Muscle layer of colon (tissue), 2 donors: ENCODE measurements around the gene MACROD2.

Experiments
- H3K27ac ChIP-seq: one replicate; pipeline ENCODE4 v1.7.0; 2013; ENCODE audit warnings: low read depth, mild to moderate bottlenecking, low read length, moderate library complexity
- H3K27me3 ChIP-seq, 2 donors: one replicate each; pipeline ENCODE4 v1.7.0; 2013; ENCODE audit warnings: low read length in 2 of 2, mild to moderate bottlenecking in 2 of 2; ENCODE audit not compliant: insufficient read depth in 2 of 2, control insufficient read depth in 1 of 2
- H3K36me3 ChIP-seq: one replicate; pipeline ENCODE4 v1.7.0; 2013; ENCODE audit warnings: mild to moderate bottlenecking, low read length; ENCODE audit not compliant: insufficient read depth
- H3K4me1 ChIP-seq: one replicate; pipeline ENCODE4 v1.7.0; 2013; ENCODE audit warnings: mild to moderate bottlenecking, low read length; ENCODE audit not compliant: insufficient read depth
- H3K4me3 ChIP-seq, 2 donors: one replicate each; pipeline ENCODE4 v1.7.0; 2013; ENCODE audit warnings: low read length in 2 of 2, low read depth in 1 of 2, mild to moderate bottlenecking in 1 of 2, moderate library complexity in 1 of 2
- H3K9ac ChIP-seq: one replicate; pipeline ENCODE4 v1.7.0; 2013; ENCODE audit warnings: low read length
- H3K9me3 ChIP-seq: one replicate; pipeline ENCODE4 v1.7.0; 2013; ENCODE audit warnings: mild to moderate bottlenecking, low read length
- donor health status: abdominal sarcoma.
- donor health status: Adenocarcinoma of cecum.

The MACROD2 gene

DNA sequence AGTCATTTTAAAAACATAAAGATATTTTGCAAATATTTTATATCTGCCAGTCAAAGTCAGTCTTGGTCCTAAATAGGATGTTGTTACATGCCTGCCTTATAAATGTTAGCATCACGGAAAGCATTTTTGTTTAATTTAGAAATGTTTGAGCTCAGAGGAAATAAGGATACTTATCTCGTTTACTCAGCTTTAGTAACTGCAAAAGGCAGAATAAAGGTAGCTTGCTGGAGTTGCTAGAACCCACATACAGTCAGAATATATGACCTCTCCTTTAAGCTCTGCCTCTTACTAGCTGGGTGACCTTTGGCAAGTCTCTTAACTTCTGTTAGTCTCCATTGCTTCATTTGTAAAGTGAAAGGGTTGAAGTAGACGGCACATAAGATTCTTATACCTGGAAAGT is 1710.7 kb downstream of the MACROD2 start:
- no peaks in the 10 kb centered on the region for H3K27me3 ChIP-seq
- H3K9me3 ChIP-seq = no peaks in the 10 kb centered on the region
- no peak overlapping the region for H3K4me3 ChIP-seq
- no peak overlapping the region for H3K9ac ChIP-seq
- H3K27ac ChIP-seq = no peak overlapping the region
- no peaks in the 10 kb centered on the region for H3K36me3 ChIP-seq
- H3K4me1 ChIP-seq = no peaks in the 10 kb centered on the region

DNA sequence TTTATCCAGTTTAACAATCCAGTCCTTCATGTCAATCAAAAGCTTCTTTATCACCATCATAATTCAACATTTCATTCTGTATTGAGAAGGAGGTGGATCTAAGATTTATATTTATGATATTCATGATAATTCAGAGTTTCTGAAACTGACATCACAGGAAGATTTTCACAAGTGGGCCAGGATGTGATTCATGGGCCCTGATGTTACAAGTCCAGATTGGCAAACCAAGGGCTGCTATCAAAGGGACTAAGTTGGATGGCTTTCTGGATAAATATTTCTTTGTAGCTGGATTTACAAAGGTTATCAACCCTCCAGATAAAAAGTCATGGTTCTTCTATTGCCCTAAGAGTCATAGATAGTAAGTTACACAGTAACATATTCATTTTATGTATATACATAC is 1711.4 kb downstream of the MACROD2 start:
- no peaks in the 10 kb centered on the region for H3K4me1 ChIP-seq
- no peak overlapping the region for H3K27ac ChIP-seq
- H3K27me3 ChIP-seq = no peaks in the 10 kb centered on the region

DNA sequence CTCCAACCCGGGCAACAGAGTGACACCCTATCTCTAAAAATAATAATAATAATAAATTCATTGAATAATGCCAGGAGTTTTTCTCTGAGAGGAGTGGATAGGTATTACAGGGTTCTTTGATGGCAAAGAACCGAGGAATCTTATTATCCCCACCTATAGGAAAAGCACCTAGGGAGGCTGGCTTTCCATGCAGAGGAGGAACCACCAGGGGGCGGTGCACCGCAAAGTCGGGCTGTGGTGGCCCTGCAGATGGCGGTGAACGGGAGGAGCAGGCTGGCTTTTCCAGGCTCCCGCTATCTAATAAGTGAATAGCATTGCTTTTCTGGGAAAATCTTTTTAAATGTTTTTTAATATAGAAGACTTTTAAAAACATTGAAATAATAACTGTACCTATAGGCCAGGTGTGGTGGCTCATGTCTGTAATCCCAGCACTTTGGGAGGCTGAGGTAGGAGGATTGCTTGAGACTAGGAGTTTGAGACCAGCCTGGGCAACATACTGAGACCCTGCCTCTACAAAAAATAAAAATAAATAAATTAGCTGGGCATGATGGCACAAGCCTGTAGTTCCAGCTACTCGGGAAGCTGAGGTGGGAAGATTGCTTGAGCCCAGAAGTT is 1713.8 kb downstream of the MACROD2 start:
- no peaks in the 10 kb centered on the region for H3K36me3 ChIP-seq
- H3K4me1 ChIP-seq = no peaks in the 10 kb centered on the region
- H3K9ac ChIP-seq = no peak overlapping the region
- no peaks in the 10 kb centered on the region for H3K9me3 ChIP-seq
- no peaks in the 10 kb centered on the region for H3K27me3 ChIP-seq
- H3K4me3 ChIP-seq = no peak overlapping the region
- no peak overlapping the region for H3K27ac ChIP-seq

More for the DNA sequence above, 1711.4 kb downstream of the MACROD2 start:
- Histone ChIP-seq H3K4me3 (no peak overlapping the region), H3K36me3 (no peaks in the 10 kb centered on the region), H3K9ac (no peak overlapping the region), H3K9me3 (no peaks in the 10 kb centered on the region)

DNA sequence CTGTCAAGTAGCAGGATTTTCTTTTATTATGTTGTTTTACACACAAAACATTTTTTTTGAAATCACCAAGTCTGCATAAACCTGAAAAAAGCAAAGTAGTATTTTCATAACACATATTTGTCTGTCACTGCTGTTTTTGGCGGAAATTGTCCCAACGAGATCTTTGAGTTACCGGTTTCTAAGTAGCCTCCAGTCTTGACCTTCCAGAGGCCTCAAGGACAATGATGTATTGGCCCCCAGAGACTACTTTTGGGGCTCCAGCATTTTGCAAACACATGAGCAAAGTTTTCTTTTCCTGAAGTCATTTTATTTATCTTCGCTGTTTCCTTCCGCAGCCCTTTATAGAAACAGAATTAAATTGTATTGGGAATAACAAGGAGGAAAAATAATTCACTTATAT is 1715.3 kb downstream of the MACROD2 start:
- Histone ChIP-seq H3K36me3 (no peaks in the 10 kb centered on the region), H3K9me3 (no peaks in the 10 kb centered on the region), H3K9ac (no peak overlapping the region), H3K27ac (no peak overlapping the region), H3K27me3 (no peaks in the 10 kb centered on the region), H3K4me3 (no peak overlapping the region), H3K4me1 (no peaks in the 10 kb centered on the region)

DNA sequence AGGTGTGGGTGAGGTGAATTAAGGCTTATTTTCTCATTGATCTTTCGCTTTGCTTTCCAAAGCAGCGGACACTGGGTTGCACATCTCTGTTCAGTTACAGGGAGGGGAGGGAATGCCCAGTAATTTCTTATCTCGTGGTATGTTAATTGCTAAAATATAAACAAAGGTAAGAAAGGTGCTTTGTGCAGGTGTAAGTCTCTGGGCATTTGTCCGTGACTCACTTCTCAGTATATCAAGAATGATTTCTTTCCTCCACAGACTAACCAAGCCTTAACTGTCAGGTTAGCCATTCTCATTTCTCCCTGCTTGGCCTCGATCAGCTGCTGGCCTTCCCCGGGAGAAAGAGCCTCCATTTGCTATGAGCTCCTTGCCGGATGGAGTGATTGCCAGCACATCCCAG is 1715.9 kb downstream of the MACROD2 start:
- Histone ChIP-seq H3K27ac (no peak overlapping the region), H3K4me3 (no peak overlapping the region), H3K4me1 (no peaks in the 10 kb centered on the region), H3K27me3 (no peaks in the 10 kb centered on the region), H3K9ac (no peak overlapping the region), H3K9me3 (no peaks in the 10 kb centered on the region), H3K36me3 (no peaks in the 10 kb centered on the region)

DNA sequence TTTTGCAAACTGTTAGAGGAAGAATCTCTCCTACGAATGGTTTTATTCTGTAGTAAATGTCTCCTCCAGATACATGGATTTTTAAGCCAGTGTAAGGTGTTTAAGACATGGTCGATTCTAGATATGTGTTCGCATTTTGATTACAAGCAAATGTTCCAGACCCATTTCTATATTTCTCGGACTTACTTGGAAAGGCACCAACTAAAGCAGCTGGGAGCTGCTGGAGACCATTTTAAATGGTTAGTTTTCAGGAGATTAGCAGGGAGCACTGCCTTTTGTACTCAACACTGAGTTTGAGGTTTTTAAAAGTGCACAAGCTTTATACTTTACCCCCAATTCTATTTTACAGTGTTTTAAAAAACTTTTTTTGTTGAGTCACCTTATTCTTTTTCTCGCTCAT is 1720.9 kb downstream of the MACROD2 start:
- Histone ChIP-seq H3K9me3 (no peaks in the 10 kb centered on the region), H3K4me1 (no peaks in the 10 kb centered on the region), H3K36me3 (no peaks in the 10 kb centered on the region), H3K27ac (no peak overlapping the region), H3K27me3 (no peaks in the 10 kb centered on the region), H3K4me3 (no peak overlapping the region), H3K9ac (no peak overlapping the region)

DNA sequence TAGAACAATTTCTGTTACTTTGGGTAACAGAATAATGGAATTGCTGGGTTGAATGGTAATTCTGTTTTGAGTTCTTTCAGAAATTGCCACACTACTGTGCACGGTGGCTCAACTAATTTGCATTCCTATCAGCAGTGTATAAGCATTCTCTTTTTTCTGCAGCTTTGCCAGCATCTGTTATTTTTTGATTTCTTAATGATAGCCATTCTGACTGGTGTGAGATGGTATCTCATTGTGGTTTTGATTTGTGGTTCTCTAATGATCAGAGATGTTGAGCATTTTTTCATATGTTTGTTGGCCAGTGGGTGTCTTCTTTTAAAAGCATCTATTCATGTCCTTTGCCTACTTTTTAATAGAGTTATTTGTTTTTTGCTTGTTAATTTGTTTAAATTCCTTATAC is 1731.1 kb downstream of the MACROD2 start:
- no peaks in the 10 kb centered on the region for H3K4me1 ChIP-seq
- no peaks in the 10 kb centered on the region for H3K27me3 ChIP-seq
- no peak overlapping the region for H3K27ac ChIP-seq
- no peaks in the 10 kb centered on the region for H3K9me3 ChIP-seq
- H3K36me3 ChIP-seq = no peaks in the 10 kb centered on the region
- H3K4me3 ChIP-seq = no peak overlapping the region
- H3K9ac ChIP-seq = no peak overlapping the region

DNA sequence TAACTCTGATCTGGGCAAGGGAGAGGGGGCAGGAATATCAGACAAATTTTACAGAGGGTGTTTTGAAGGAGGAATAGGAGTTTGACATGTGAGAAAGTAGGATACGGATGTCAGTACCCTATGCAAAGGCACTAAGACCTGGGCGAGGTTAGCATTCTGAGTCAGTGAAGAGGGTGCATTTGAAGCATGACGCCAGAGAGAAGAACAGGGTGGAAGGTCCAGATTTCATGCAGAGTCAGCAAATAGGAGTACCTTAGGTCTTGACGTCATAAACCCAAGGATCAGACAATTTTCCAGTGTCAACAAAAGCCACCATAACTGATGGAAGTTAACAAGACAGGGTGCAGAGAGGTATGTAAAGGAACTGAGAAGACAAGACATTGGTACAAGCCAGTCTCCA is 1738.7 kb downstream of the MACROD2 start:
- H3K27me3 ChIP-seq = no peaks in the 10 kb centered on the region
- H3K27ac ChIP-seq = no peak overlapping the region
- H3K4me3 ChIP-seq = no peak overlapping the region
- H3K36me3 ChIP-seq = no peaks in the 10 kb centered on the region
- H3K4me1 ChIP-seq = no peaks in the 10 kb centered on the region
- no peaks in the 10 kb centered on the region for H3K9me3 ChIP-seq
- no peak overlapping the region for H3K9ac ChIP-seq

DNA sequence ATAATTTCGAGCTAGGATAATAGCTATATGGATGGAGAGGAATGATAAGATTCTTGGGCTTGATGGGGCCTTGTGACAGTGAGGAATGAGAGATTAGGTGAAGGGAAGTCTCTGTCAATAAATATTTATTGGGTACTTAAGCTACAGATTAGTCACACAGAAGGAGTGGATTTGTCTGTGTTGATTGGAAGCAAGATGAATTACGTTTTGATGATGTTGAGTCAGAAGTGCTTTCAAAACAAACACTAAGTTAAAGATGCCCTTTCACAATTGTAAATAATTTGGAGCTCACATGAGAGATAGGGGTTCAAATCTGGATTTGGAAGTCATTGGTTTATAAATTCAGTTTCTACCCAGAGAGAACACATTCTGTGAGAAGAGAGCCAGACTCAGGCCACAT is 1743.7 kb downstream of the MACROD2 start:
- Histone ChIP-seq H3K36me3 (no peaks in the 10 kb centered on the region), H3K9me3 (no peaks in the 10 kb centered on the region), H3K4me3 (no peak overlapping the region), H3K4me1 (no peaks in the 10 kb centered on the region), H3K27me3 (no peaks in the 10 kb centered on the region), H3K27ac (no peak overlapping the region), H3K9ac (no peak overlapping the region)

DNA sequence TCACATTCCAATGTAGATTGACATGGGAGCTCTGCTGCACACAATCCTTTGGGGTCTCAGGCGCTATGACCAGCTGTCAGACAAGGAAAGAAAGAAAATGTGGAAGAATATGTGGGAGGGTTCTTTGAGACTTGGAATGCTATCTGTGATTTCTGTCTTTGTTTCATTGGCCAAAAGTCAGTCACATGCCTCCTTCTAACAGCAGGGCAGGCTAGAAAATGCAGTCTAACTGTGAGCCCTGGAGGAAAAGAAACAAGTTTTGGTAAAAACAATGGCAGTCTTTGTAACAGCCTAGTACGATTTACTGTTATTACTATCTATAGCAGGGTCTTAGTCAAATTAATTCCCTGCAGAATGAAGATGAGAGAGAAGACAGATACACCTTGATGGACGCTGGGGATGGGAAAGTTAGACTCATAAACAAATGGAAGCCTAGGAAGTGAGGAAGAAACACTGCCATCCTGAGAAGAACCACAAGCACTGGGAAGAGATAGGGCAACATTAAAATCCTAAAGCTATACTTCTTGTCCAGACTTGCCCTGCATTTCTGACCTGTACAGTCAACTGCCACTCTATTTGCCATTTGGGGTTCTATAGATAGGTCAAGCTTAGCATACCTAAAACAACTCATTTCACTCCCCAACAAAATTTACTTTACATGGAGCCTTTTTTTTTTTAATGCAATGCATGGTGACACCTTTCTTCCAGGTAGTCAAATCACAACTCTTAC is 1744.9 kb downstream of the MACROD2 start:
- H3K36me3 ChIP-seq = no peaks in the 10 kb centered on the region
- no peaks in the 10 kb centered on the region for H3K4me1 ChIP-seq
- no peak overlapping the region for H3K4me3 ChIP-seq
- no peak overlapping the region for H3K27ac ChIP-seq
- H3K27me3 ChIP-seq = no peaks in the 10 kb centered on the region
- H3K9me3 ChIP-seq = no peaks in the 10 kb centered on the region
- no peak overlapping the region for H3K9ac ChIP-seq

DNA sequence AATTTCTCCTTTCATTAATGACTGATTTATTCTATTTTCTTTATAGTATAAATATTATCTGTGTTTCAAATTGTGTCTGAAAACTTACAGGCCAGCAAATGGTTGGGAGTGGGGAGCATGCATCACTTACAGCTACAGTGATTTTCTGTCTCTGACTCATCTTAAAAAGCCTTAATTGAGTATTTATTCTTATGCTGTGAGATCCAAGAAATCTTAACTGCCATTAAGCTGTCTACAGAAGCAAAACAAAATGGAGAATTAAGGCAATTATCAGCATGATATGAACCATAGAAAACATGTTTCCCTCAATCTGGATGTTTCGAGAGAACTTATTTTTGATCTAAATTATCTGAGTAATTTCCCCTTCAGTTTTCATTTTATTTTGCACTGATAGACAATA is 1746.8 kb downstream of the MACROD2 start:
- Histone ChIP-seq H3K9me3 (no peaks in the 10 kb centered on the region), H3K27me3 (no peaks in the 10 kb centered on the region), H3K4me1 (no peaks in the 10 kb centered on the region), H3K9ac (no peak overlapping the region), H3K27ac (no peak overlapping the region), H3K4me3 (no peak overlapping the region), H3K36me3 (no peaks in the 10 kb centered on the region)

DNA sequence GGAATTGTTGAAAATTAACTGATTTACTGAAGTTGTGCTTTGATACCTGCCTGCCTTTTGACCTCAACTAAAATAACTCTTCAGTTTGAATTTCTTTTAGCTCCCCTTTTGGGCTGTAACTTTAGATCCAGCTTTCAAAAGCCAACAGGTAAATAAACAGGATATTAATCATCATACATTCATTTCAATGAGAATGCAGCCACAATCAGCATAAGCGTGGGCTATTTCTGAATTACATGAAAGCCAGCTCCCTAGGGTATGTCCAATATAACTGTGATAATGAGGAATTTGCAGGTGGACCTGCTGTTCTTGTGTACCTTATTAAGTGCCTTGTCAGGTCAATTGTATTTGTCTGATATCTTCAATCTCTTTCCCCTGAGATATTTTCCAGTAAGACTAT is 1747.3 kb downstream of the MACROD2 start:
- Histone ChIP-seq H3K36me3 (no peaks in the 10 kb centered on the region), H3K9ac (no peak overlapping the region), H3K9me3 (no peaks in the 10 kb centered on the region), H3K27ac (no peak overlapping the region), H3K27me3 (no peaks in the 10 kb centered on the region), H3K4me1 (no peaks in the 10 kb centered on the region), H3K4me3 (no peak overlapping the region)
